Peyer's patch (tissue), 4 donors: ENCODE measurements around the gene COPG2. TPM values are rescaled to one million over a fixed set of nuclear protein-coding genes. Genes with fewer than 3 reads are reported as not detected.

Experiments
- DNase-seq, 3 donors: peaks; one replicate each; pipeline ENCODE4 v3.0.0-alpha.2; 2017 to 2019
- H3K27ac ChIP-seq, 4 donors: fragments of 200-600 bp; sonication (generic); one replicate each; pipeline ENCODE4 v1.5.1; 2016 to 2019
- H3K27me3 ChIP-seq, 2 donors: fragments of 200-600 bp; sonication (generic); one replicate each; pipeline ENCODE4 v1.5.1; 2019
- H3K36me3 ChIP-seq, 3 donors: fragments of 200-600 bp; sonication (generic); one replicate each; pipeline ENCODE4 v1.5.1; 2016 to 2019
- H3K4me1 ChIP-seq, 4 donors: fragments of 200-600 bp; sonication (generic); one replicate each; pipeline ENCODE4 v1.5.1; 2016 to 2019
- H3K4me3 ChIP-seq, 4 donors: fragments of 200-600 bp; sonication (generic); 1 replicate in 3 of 4; 2 replicates in 1 of 4; pipeline ENCODE4 v1.5.1; 2016 to 2019; ENCODE audit warnings: mild to moderate bottlenecking in 1 of 4
- H3K9me3 ChIP-seq, 4 donors: fragments of 200-600 bp; sonication (generic); one replicate each; pipeline ENCODE4 v1.5.1; 2016 to 2019; ENCODE audit warnings: mild to moderate bottlenecking in 1 of 4
- POLR2A ChIP-seq, 2 donors: fragments of 450-650 bp; IDR thresholded peaks; one replicate each; pipeline ENCODE4 v1.5.1; 2017; ENCODE audit warnings: antibody characterized with exemption in 2 of 2, mild to moderate bottlenecking in 2 of 2, moderate library complexity in 2 of 2
- total RNA-seq, 4 donors: library from RNA; depleted of rRNA; stranded (reverse); fragments of >200 nt; gene quantifications; one replicate each; pipeline ENCODE4 v1.1.0, GENCODE V29; 2016
- TF ChIP-seq, protein P1 (sequence below), 6 experiments: fragments of 450-650 bp in 4 of 6; fragments of 200-600 bp in 2 of 6; sonication (generic) in 1 of 6; IDR thresholded peaks; one replicate each; pipeline ENCODE4 v1.5.1; 2017 to 2019; ENCODE audit warnings: antibody characterized with exemption in 6 of 6, mild to moderate bottlenecking in 3 of 6, moderate library complexity in 1 of 6

COPG2 gene
- total RNA-seq, 4 donors from 2014 or later, result 5.3 to 14.9 (median 12.0) TPM

DNA sequence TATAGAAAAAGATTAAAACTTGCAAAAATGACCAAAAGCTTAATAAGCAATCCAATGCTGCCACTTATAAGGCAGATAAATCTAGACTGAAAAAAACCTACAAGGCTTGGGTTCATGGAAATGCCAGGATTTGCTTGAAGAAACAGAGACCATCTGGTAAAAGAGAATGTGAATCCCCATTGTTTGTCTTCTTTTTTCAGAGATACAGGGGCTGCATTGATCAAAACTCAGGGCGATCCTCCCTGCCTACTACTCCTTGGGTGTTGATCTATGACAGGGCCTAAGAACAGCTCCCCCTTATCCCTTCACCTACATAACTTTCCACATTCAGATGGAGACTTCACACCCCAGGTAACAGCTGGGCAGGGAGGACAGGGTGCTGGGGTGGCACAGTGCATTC, 21.1 kb upstream of the COPG2 start:
- H3K27ac ChIP-seq, result no peak overlapping the region
- DNase-seq, result no peak

DNA sequence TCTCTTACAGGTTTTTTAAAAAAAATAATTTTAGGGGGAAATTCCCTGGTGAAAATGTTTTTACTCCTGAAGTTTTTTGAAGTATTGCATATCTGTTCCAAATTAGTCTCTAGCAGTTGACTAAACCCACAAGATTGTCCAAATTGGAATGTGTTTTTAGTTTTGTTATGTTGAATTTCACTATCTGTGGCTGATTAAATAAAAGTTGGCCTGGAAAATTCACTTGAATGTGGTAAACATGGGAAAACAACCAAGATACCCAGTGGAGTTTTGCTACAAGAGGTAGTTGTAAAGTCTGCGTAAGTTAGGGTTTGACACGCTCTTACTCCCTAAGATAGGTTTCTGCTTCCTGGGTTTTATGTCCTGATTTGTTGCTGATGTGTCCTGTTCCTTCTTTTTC, 14.5 kb upstream of the COPG2 start:
- H3K36me3 ChIP-seq, result no peaks in the 10 kb centered on the region
- DNase-seq, result no peak
- H3K27me3 ChIP-seq, result no peaks in the 10 kb centered on the region
- TF ChIP-seq, protein P1, sequence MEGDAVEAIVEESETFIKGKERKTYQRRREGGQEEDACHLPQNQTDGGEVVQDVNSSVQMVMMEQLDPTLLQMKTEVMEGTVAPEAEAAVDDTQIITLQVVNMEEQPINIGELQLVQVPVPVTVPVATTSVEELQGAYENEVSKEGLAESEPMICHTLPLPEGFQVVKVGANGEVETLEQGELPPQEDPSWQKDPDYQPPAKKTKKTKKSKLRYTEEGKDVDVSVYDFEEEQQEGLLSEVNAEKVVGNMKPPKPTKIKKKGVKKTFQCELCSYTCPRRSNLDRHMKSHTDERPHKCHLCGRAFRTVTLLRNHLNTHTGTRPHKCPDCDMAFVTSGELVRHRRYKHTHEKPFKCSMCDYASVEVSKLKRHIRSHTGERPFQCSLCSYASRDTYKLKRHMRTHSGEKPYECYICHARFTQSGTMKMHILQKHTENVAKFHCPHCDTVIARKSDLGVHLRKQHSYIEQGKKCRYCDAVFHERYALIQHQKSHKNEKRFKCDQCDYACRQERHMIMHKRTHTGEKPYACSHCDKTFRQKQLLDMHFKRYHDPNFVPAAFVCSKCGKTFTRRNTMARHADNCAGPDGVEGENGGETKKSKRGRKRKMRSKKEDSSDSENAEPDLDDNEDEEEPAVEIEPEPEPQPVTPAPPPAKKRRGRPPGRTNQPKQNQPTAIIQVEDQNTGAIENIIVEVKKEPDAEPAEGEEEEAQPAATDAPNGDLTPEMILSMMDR (IDR thresholded peaks at IDR 0.05), result no peak
- no peak for TF ChIP-seq POLR2A (IDR thresholded peaks at IDR 0.05)
- no peaks in the 10 kb centered on the region for H3K4me1 ChIP-seq
- H3K4me3 ChIP-seq, result no peak overlapping the region
- H3K9me3 ChIP-seq, result no peaks in the 10 kb centered on the region
- no peak overlapping the region for H3K27ac ChIP-seq

More for the DNA sequence above, 21.1 kb upstream of the COPG2 start:
- no peaks in the 10 kb centered on the region for H3K27me3 ChIP-seq
- TF ChIP-seq, protein P1 (IDR thresholded peaks at IDR 0.05), result no peak
- no peak for TF ChIP-seq POLR2A (IDR thresholded peaks at IDR 0.05)
- H3K4me3 ChIP-seq, result no peak overlapping the region
- no peaks in the 10 kb centered on the region for H3K4me1 ChIP-seq
- no peaks in the 10 kb centered on the region for H3K9me3 ChIP-seq
- no peaks in the 10 kb centered on the region for H3K36me3 ChIP-seq

DNA sequence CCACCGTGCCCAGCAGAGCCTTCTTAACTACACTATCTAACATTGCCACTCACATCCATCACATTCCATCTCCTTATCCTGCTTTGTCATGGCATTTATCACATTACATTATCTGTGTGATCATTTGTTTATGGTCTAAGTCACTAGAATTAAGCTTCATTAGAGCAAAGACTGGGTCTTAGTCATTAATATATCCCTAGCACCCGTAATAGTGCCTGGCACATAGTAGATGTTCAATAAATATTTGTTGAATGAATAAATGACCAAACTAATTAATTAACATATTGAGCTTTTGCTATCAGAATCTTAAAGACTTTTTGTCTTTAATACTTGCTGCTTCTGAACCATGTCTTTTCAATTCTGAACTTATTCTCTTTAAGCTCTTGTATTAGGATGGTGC, 5.9 kb upstream of the COPG2 start:
- Histone ChIP-seq H3K36me3 (no peaks in the 10 kb centered on the region), H3K9me3 (no peaks in the 10 kb centered on the region), H3K27me3 (no peaks in the 10 kb centered on the region), H3K4me3 (no peak overlapping the region), H3K27ac (no peak overlapping the region), H3K4me1 (no peaks in the 10 kb centered on the region)
- TF ChIP-seq, protein P1 (IDR thresholded peaks at IDR 0.05), result no peak
- no peak for TF ChIP-seq POLR2A (IDR thresholded peaks at IDR 0.05)
- no peak for DNase-seq

DNA sequence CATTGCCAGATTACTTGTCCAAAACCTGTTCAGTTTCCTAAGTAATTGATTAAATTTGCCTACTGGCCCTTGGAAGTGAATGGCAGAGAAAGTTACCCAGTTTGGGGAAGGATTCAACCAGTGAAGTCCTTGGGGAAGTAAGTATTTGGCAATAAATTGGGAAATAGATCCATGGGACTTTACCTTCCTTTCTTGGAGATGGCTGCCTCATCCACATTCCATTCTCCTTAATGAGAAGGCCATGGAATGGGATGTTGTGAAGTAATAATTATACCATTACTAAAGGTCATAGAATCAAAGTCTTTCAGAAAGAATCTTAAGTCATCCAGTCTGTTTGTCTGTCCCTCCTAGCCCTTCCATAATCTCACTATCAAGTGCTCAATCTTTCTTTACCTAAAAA, 4.5 kb upstream of the COPG2 start:
- no peak for DNase-seq
- no peak for TF ChIP-seq POLR2A (IDR thresholded peaks at IDR 0.05)
- TF ChIP-seq, protein P1 (IDR thresholded peaks at IDR 0.05), result no peak

DNA sequence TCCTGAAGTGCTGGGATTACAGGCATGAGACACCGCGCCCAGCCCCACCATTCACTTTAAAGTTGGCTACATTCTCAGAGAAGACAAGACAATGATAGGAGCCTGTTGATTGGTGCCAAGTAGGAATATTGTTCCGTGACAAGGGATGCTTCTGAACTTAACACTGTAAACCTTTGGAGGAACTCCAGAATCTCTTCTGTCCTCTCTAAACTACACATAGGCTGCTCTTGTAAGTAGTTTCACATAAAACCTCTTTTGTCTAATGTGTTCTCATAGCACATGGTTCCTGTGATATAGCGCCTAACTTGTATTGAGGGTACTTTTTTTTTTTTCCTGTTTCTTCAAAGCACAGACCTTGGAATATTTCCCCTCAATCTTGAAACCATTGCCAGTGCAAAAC, 3.6 kb upstream of the COPG2 start:
- Histone ChIP-seq H3K4me3 (no peak overlapping the region), H3K9me3 (no peaks in the 10 kb centered on the region), H3K27me3 (no peaks in the 10 kb centered on the region), H3K4me1 (peaks cover 0 to 4% (median 0%) of the 10 kb centered on the region in 4 donors), H3K36me3 (no peaks in the 10 kb centered on the region), H3K27ac (no peak overlapping the region)
- no peak for DNase-seq
- TF ChIP-seq, protein P1 (IDR thresholded peaks at IDR 0.05), result no peak
- no peak for TF ChIP-seq POLR2A (IDR thresholded peaks at IDR 0.05)

More for the DNA sequence above, 4.5 kb upstream of the COPG2 start:
- Histone ChIP-seq H3K9me3 (no peaks in the 10 kb centered on the region), H3K4me3 (no peak overlapping the region), H3K4me1 (no peaks in the 10 kb centered on the region), H3K36me3 (no peaks in the 10 kb centered on the region), H3K27ac (no peak overlapping the region), H3K27me3 (no peaks in the 10 kb centered on the region)
